HEK293 (cell line): ENCODE data around the gene SEC23B.
"Not testable (repeated sequence)": the region's sequence is repeated elsewhere in the genome, so short reads cannot be mapped to it uniquely, and the experiment has no call there.

Experiments
- CTCF ChIA-PET: fragments of 350-600 bp; formaldehyde crosslinking; extraction: SDS; loops from one replicate; lab custom pipeline; 2021; ENCODE audit warnings: antibody characterized with exemption; lab: Yijun Ruan, JAX
- POLR2A ChIA-PET: fragments of 300-600 bp; formaldehyde crosslinking; extraction: SDS; loops from one replicate; lab custom pipeline; 2020; ENCODE audit warnings: antibody characterized with exemption, inconsistent platforms; lab: Yijun Ruan, JAX
- H3K27ac ChIP-seq: fragments of 200-500 bp; sonication (Bioruptor generic); 2 replicates; pipeline ENCODE4 v1.5.1; 2014; ENCODE audit warnings: low read depth, low read length, control low read depth, inconsistent platforms; ENCODE audit errors: extremely low read depth
- H3K36me3 ChIP-seq, 2 experiments: fragments of 200-500 bp in 1 of 2; sonication (Bioruptor generic) in 1 of 2; 1 replicate in 1 of 2; 2 replicates in 1 of 2; pipeline ENCODE4 v1.5.1; 2014 to 2017; ENCODE audit warnings: inconsistent platforms in 2 of 2, low read length in 2 of 2; ENCODE audit not compliant: control insufficient read depth in 2 of 2, insufficient read depth in 1 of 2
- H3K4me1 ChIP-seq: fragments of 200-500 bp; sonication (Bioruptor generic); 2 replicates; pipeline ENCODE4 v1.5.1; 2014; ENCODE audit warnings: mild to moderate bottlenecking, low read length, inconsistent platforms; ENCODE audit not compliant: control insufficient read depth, insufficient read depth
- H3K4me3 ChIP-seq: 2 replicates; pipeline ENCODE4 v1.5.1; 2011; ENCODE audit warnings: low read depth, mild to moderate bottlenecking, control low read depth, low read length, moderate library complexity
- H3K9me3 ChIP-seq: fragments of 200-500 bp; sonication (Bioruptor generic); 2 replicates; pipeline ENCODE4 v1.5.1; 2014; ENCODE audit warnings: low read depth, low read length, inconsistent platforms; ENCODE audit not compliant: control insufficient read depth, insufficient read depth
- BCL11B ChIP-seq: fragments of 450-650 bp; formaldehyde crosslinking; IDR thresholded peaks from 2 replicates; pipeline ENCODE4 v1.5.1; 2016; ENCODE audit warnings: low read depth, missing biosample characterization, missing genetic modification characterization
- ELK4 ChIP-seq: IDR thresholded peaks from 2 replicates; pipeline ENCODE4 v1.6.1; 2011; ENCODE audit warnings: mild to moderate bottlenecking, low read depth, low read length, borderline replicate concordance
- HOXC10 ChIP-seq: sonication (generic); formaldehyde crosslinking; IDR thresholded peaks from 2 replicates; pipeline ENCODE4 v1.8.1; 2023; ENCODE audit warnings: mild to moderate bottlenecking, missing genetic modification reagents
- KLF17 ChIP-seq: fragments of 450-650 bp; formaldehyde crosslinking; IDR thresholded peaks from 2 replicates; pipeline ENCODE4 v1.5.1; 2016; ENCODE audit warnings: missing biosample characterization, missing genetic modification characterization
- REST ChIP-seq: fragments of 450-650 bp; formaldehyde crosslinking; IDR thresholded peaks from 2 replicates; pipeline ENCODE4 v1.5.1; 2016; ENCODE audit warnings: missing biosample characterization, missing genetic modification characterization
- ZNF148 ChIP-seq: fragments of 450-650 bp; formaldehyde crosslinking; IDR thresholded peaks from 2 replicates; pipeline ENCODE4 v1.5.0; 2017; ENCODE audit warnings: missing biosample characterization, missing genetic modification characterization, borderline replicate concordance
- ZNF248 ChIP-seq: fragments of 450-650 bp; formaldehyde crosslinking; IDR thresholded peaks from 2 replicates; pipeline ENCODE4 v1.5.1; 2017; ENCODE audit warnings: missing biosample characterization, missing genetic modification characterization
- ZNF335 ChIP-seq: fragments of 450-650 bp; formaldehyde crosslinking; conservative IDR thresholded peaks from 2 replicates; pipeline ENCODE4 v1.5.1; 2016; ENCODE audit warnings: missing biosample characterization, missing genetic modification characterization
- ZNF341 ChIP-seq: fragments of 450-650 bp; formaldehyde crosslinking; IDR thresholded peaks from 2 replicates; pipeline ENCODE4; 2016; ENCODE audit warnings: low read depth, missing biosample characterization, missing genetic modification characterization
- ZNF530 ChIP-seq: fragments of 450-650 bp; formaldehyde crosslinking; IDR thresholded peaks from 2 replicates; pipeline ENCODE4 v1.5.1; 2016; ENCODE audit warnings: low read depth, missing biosample characterization, missing genetic modification characterization
- ZNF639 ChIP-seq: fragments of 450-650 bp; formaldehyde crosslinking; IDR thresholded peaks from 2 replicates; pipeline ENCODE4 v1.5.1; 2016; ENCODE audit warnings: missing biosample characterization, missing genetic modification characterization

Gene SEC23B

GRCh38 chr20:18497603-18498002 lies 10.1 kb upstream of the SEC23B start:
- Histone ChIP-seq H3K4me1 (no peaks in the 10 kb centered on the region; the same call in 1 of the 2 replicates), H3K9me3 (no peaks in the 10 kb centered on the region), H3K27ac (no peak overlapping the region), H3K36me3 (peaks cover 0 to 14% of the 10 kb centered on the region in 2 experiments; a peak in 1 of 3 replicates), H3K4me3 (no peak overlapping the region)
- POLR2A ChIA-PET, result interaction anchor here (1.3 to 4.8 kb wide), 3 partner anchors 9 to 54 kb away, joined by 4 to 90 read pairs (median 13); partner anchors contain the start of genes DZANK1, POLR3F and SEC23B
- no peak for TF ChIP-seq REST (tag by site-specific recombination)
- TF ChIP-seq ZNF248 (tag by site-specific recombination), result no peak
- TF ChIP-seq ZNF639, result no peak
- no peak for TF ChIP-seq BCL11B (tag by site-specific recombination)
- no peak for TF ChIP-seq KLF17 (tag by site-specific recombination)
- TF ChIP-seq ZNF148 (tag by site-specific recombination), result no peak
- no peak for TF ChIP-seq HOXC10 (CRISPR knock-in tag)
- no peak for TF ChIP-seq ZNF530
- no peak for TF ChIP-seq ELK4
- CTCF ChIA-PET, result interaction anchor here (0.8 kb wide), 1 partner anchor 790 kb away, joined by 3 read pairs; no protein-coding TSS in a partner anchor

- CTCF ChIA-PET, H3K27ac ChIP-seq, H3K4me1 ChIP-seq, H3K9me3 ChIP-seq, H3K4me3 ChIP-seq, H3K36me3 ChIP-seq, POLR2A ChIA-PET: not testable (repeated sequence)
- 0 out of 2 replicates have a peak, but pooled peaks have one; percentile 15 for TF ChIP-seq ZNF335 (tag by site-specific recombination)
- peak; percentile 91 for TF ChIP-seq ZNF341 (tag by site-specific recombination)
Measured at GRCh38 chr20:18501672-18502071, 6.1 kb upstream of the SEC23B start.
